ENCODE data around the gene NOTUM.

Gene NOTUM

GRCh38 chr17:81908793-81909192, 52.2 kb downstream of the NOTUM start:
- no peak for DNase-seq

GRCh38 chr17:81907219-81908145, 53.5 kb downstream of the NOTUM start:
- no peak for DNase-seq

DNA sequence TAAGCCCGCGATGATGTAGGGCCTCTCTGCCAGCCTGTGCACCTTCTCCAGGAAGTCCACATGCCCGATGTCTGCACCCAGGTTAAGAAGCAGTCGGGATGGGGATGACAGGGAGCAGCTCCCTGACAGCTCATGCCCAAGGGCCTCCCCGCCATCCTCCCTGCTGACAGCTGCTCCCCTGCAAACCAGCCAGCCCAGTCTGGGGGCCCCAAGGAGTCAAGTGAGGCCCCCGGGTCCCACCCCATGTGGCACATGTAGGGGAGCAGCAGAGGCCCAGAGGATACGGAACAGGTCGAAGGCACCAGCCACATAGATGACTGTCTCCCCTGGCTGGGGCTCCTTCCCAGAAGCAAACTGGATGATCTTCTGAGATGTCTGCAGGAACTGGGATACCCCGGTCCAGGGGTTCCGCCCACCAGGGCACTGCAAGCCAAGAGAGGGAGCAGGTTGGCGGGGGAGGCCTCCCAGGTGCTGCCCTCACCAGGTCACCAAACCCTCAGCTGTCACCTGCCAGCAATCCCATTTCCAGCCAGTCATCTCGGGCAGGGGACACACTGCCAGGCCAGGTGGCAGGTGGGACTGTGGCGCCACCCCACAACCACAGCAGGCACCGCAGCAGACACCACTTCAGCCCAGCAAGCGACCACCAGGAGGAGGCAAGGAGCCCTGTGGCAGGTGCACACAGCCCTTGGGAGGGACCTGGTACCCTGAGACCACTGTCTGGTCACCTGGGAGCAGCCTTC, 54.3 kb downstream of the NOTUM start:
- no peak for DNase-seq

DNA sequence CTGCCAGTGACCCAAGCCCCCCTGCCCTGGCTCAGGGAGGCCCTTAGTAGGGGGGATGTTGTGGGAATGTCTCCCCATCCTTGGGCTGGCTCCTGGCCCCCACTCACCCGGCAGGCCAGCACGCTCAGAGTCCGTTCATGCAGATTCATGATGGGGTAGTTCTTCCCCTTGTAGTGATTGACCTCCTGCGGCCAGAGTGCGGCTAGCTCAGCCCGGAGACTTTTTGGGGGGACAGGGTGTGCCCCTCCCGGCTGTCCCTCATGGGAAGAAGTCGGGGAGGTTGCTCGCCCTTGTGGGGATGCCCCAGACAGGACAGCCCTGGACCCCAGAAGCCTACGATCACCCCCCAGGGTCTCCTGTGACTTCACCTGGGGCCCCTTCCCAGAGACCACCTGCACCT, 55.0 kb downstream of the NOTUM start:
- no peak for DNase-seq

DNA sequence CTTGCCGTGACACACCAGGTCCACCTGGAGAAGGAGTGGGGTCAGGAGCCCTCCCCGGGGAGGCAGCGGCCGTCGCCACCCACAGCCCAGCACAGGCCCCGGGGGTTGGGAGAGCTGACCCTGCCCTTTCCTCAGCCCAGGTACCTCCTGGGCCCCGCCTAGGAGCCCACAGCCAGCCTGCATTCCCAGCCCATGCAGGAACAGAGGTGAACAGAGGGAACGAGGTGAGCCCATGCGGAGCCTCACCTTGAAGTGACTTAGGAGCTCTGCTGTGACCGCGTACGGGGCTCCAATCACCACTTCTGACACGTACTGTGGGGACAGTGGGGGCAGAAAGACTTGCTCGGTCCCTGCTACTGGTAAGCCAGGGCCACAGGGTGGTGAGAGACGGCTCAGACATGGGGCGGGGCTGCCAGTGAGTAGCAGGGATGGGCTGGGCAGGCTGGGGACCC, 55.5 kb downstream of the NOTUM start:
- no peak for DNase-seq

- DNase-seq: no peak
Measured at GRCh38 chr17:81904600-81905423, 56.2 kb downstream of the NOTUM start.

GRCh38 chr17:81903896-81904599, 56.9 kb downstream of the NOTUM start:
- no peak for DNase-seq

GRCh38 chr17:81903415-81903831, 57.6 kb downstream of the NOTUM start:
- no peak for DNase-seq

- no peak for DNase-seq
Measured at GRCh38 chr17:81902653-81903414, 58.2 kb downstream of the NOTUM start.
